Measurements from ENCODE around the gene C2orf69. TPM values are rescaled to one million over a fixed set of nuclear protein-coding genes. Genes with fewer than 3 reads are reported as not detected.

Gene C2orf69
- total RNA-seq, 3 donors from 2014 or later, result 12.7 to 19.2 (median 13.8) TPM

DNA sequence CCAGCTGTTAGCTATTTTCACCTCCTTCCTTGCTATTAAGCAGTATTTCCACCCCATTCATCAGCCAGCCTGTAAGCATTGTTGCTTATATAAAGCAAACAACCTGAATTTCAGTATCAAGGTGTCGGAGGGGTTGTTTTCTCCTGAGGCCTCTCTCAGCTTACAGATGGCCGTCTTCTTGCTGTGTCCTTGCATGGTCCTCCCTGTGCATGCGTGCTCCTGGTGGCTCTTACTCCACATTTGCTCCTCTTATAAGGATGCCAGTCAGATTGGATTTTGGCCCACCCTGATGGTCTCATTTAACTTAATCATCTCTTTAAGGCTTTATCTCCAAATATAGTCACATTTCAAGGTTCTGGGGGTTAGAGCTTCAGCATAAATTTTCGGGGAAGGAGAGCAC lies 46.9 kb downstream of the C2orf69 start:
- TF ChIP-seq, protein P1, sequence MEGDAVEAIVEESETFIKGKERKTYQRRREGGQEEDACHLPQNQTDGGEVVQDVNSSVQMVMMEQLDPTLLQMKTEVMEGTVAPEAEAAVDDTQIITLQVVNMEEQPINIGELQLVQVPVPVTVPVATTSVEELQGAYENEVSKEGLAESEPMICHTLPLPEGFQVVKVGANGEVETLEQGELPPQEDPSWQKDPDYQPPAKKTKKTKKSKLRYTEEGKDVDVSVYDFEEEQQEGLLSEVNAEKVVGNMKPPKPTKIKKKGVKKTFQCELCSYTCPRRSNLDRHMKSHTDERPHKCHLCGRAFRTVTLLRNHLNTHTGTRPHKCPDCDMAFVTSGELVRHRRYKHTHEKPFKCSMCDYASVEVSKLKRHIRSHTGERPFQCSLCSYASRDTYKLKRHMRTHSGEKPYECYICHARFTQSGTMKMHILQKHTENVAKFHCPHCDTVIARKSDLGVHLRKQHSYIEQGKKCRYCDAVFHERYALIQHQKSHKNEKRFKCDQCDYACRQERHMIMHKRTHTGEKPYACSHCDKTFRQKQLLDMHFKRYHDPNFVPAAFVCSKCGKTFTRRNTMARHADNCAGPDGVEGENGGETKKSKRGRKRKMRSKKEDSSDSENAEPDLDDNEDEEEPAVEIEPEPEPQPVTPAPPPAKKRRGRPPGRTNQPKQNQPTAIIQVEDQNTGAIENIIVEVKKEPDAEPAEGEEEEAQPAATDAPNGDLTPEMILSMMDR (IDR thresholded peaks at IDR 0.05), result no peak
- no peak for TF ChIP-seq POLR2A (IDR thresholded peaks at IDR 0.05)
- DNase-seq (ENCODE audit: low spot score in 2 of 2), result no peak
- peaks cover 0 to 18% of the 10 kb centered on the region in 2 donors for H3K4me1 ChIP-seq
- no peak overlapping the region for H3K27ac ChIP-seq
- no peak overlapping the region for H3K4me3 ChIP-seq
- intact Hi-C loops (cut with DNase I; ENCODE audit: low total_unique reads), result loop anchor here (5.0 kb wide), 1 partner anchor 1174 kb away; no protein-coding TSS in a partner anchor
- no peaks in the 10 kb centered on the region for H3K9me3 ChIP-seq
- H3K27me3 ChIP-seq, result no peaks in the 10 kb centered on the region
- H3K36me3 ChIP-seq, result peaks cover 6% of the 10 kb centered on the region

DNA sequence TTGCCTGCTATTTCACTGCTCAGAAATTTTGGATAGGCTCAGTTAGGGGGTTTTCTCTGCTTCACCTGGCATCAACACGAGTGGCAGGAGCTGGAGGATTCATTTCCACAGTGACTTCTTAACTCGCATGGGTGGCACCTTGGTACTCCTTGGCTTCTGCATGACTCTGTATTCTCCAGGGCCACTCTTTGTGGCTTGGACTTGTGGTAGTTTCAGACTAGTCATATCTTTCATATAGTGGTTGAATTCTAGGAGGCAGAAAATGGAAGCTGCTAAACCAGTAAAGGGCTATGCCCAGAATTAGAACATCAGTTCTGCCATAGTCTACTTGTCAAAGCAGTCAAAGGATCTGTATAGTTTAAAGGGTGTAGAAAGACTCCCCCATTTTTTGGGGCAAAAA lies 51.1 kb downstream of the C2orf69 start:
- Histone ChIP-seq H3K27me3 (no peaks in the 10 kb centered on the region), H3K36me3 (peaks cover 6% of the 10 kb centered on the region), H3K4me1 (peaks cover 0 to 10% of the 10 kb centered on the region in 2 donors), H3K4me3 (no peak overlapping the region), H3K9me3 (no peaks in the 10 kb centered on the region), H3K27ac (no peak overlapping the region)
- no peak for TF ChIP-seq POLR2A (IDR thresholded peaks at IDR 0.05)
- no peak for TF ChIP-seq POLR2AphosphoS5 (IDR thresholded peaks at IDR 0.05)
- TF ChIP-seq, protein P1 (IDR thresholded peaks at IDR 0.05), result no peak
- DNase-seq (ENCODE audit: low spot score in 2 of 2), result no peak
- intact Hi-C loops (cut with DNase I; ENCODE audit: low total_unique reads), result no loop called here

DNA sequence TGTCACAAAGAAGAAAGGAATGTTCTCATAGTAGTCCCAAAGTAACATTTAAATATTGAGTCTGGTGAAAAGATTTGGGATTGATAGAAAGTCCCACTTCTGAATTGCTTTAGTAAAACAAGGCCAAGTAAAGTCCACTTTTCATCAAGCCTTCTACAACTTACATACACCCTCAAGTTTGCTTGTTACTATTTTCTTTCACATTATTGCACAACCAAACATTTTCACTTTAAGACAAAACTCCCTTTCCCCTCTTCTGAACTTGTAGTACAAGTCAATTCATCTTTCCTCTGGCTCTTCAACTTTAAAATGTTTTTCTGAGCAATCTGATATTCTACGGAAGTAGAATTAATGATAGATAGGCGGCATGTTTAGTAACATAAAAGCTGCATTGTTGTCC lies 55.3 kb downstream of the C2orf69 start:
- intact Hi-C loops (cut with DNase I; ENCODE audit: low total_unique reads), result no loop called here
- TF ChIP-seq, protein P1 (IDR thresholded peaks at IDR 0.05), result no peak
- TF ChIP-seq POLR2AphosphoS5 (IDR thresholded peaks at IDR 0.05) (no peak), POLR2A (IDR thresholded peaks at IDR 0.05) (no peak)

DNA sequence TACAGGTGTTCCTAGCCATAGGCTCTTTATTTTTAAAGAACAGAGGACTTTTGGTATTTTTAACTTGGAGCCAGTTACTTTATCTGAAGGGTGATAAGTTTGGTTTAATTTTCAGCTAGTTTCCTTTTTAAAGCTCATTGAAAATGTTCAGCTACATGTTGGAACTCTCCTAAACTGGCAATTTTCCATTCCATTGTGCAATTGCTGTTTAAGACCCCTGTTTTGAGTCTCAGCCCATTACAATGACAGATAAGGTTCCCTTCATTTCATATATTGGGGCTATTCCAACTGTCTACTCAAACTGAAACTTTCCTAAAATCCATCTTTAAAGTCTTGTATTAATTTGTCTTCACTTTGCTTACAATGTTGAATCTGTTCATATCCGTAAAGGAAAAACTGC lies 55.9 kb downstream of the C2orf69 start:
- no peak overlapping the region for H3K27ac ChIP-seq
- no peak overlapping the region for H3K4me3 ChIP-seq
- TF ChIP-seq, protein P1 (IDR thresholded peaks at IDR 0.05), result no peak
- TF ChIP-seq POLR2AphosphoS5 (IDR thresholded peaks at IDR 0.05) (no peak), POLR2A (IDR thresholded peaks at IDR 0.05) (no peak)
- H3K27me3 ChIP-seq, result no peaks in the 10 kb centered on the region
- no peaks in the 10 kb centered on the region for H3K9me3 ChIP-seq
- no peak for DNase-seq (ENCODE audit: low spot score in 2 of 2)
- H3K4me1 ChIP-seq, result no peaks in the 10 kb centered on the region
- H3K36me3 ChIP-seq, result peaks cover 6% of the 10 kb centered on the region
- intact Hi-C loops (cut with DNase I; ENCODE audit: low total_unique reads), result no loop called here

More for the DNA sequence above, 55.3 kb downstream of the C2orf69 start:
- H3K9me3 ChIP-seq, result no peaks in the 10 kb centered on the region
- no peak overlapping the region for H3K4me3 ChIP-seq
- H3K27me3 ChIP-seq, result no peaks in the 10 kb centered on the region
- no peaks in the 10 kb centered on the region for H3K4me1 ChIP-seq
- DNase-seq (ENCODE audit: low spot score in 2 of 2), result no peak
- no peak overlapping the region for H3K27ac ChIP-seq
- peaks cover 6% of the 10 kb centered on the region for H3K36me3 ChIP-seq

DNA sequence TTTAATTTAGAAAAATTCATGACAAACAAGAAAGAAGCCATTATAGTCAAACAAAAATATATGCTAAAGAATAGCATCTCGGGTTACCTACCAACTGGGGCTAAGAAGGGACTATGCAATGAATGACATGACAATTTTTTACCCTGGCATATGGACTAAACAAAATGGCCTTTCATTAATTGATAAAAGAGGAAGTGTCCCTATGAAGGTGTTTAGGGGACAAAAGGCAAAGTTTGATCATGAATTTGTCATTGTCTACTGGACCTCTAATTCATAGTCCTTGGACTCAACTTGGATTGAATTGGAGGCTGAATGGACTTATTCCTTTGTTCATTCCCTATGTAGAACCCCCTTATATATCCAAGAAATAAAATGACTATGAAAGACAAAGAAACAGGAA lies 57.0 kb downstream of the C2orf69 start:
- no peak overlapping the region for H3K4me3 ChIP-seq
- no peak for DNase-seq (ENCODE audit: low spot score in 2 of 2)
- intact Hi-C loops (cut with DNase I; ENCODE audit: low total_unique reads), result no loop called here
- no peaks in the 10 kb centered on the region for H3K36me3 ChIP-seq
- TF ChIP-seq POLR2A (IDR thresholded peaks at IDR 0.05), result no peak
- TF ChIP-seq, protein P1 (IDR thresholded peaks at IDR 0.05), result no peak
- no peak for TF ChIP-seq POLR2AphosphoS5 (IDR thresholded peaks at IDR 0.05)
- H3K9me3 ChIP-seq, result no peaks in the 10 kb centered on the region
- H3K27me3 ChIP-seq, result no peaks in the 10 kb centered on the region
- H3K27ac ChIP-seq, result no peak overlapping the region
- H3K4me1 ChIP-seq, result no peaks in the 10 kb centered on the region

All from breast epithelium (tissue), 4 donors.